Measurements from ENCODE around the gene PRKAA1.
"Not testable (repeated sequence)": the region's sequence is repeated elsewhere in the genome, so short reads cannot be mapped to it uniquely, and the experiment has no call there.

PRKAA1 gene

DNA sequence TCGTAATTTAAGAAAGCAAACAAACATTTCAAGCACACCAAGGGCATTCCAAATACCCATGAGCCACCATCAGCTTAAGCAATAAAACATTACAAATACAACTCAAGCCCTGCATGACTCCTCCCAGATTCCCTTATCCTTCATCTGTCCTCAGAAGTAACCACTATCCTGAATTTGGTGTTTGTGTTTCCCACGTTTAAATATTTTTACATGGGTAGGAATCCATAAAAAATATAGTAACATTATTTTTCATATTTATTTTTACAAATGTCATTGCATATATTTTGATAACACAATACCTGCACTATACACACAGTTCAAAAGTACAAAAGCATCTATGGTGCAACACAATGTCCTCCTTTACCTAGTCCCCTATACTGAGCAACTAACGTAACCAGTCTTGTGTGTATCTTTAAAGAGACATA is 6.4 kb downstream of the PRKAA1 start:
- Histone ChIP-seq H3K36me3 (replicated peaks; ENCODE audit: insufficient read depth, low read length) (no peaks in the 10 kb centered on the region), H2AFZ (ENCODE audit: low read length) (no peak overlapping the region), H3K79me2 (ENCODE audit: low read length) (peaks cover 96% of the 10 kb centered on the region), H4K20me1 (ENCODE audit: insufficient read depth, low read length) (peaks cover 5% of the 10 kb centered on the region; the same call in 1 of the 2 replicates), H3K4me2 (ENCODE audit: low read depth, low read length) (no peak overlapping the region), H3K9ac (ENCODE audit: low read length) (no peak overlapping the region), H3K9me2 (replicated peaks; ENCODE audit: insufficient read depth, low read length) (no peaks in the 10 kb centered on the region), H3K4me1 (ENCODE audit: low read length) (0 out of 2 replicates have a peak, but pooled peaks cover 4% of the 10 kb centered on the region), H3K27ac (ENCODE audit: low read length) (no peak overlapping the region), H3K9me3 (replicated peaks; ENCODE audit: insufficient read depth, low read length) (no peaks in the 10 kb centered on the region), H3F3A (ENCODE audit: insufficient read depth, low read length) (no peaks in the 10 kb centered on the region; the same call in 1 of the 2 replicates), H3K27me3 (replicated peaks; ENCODE audit: insufficient read depth, low read length) (no peaks in the 10 kb centered on the region), H3K4me3 (ENCODE audit: low read length) (no peak overlapping the region)
- no peak for DNase-seq
- TF ChIP-seq EZH2 (optimal IDR thresholded peaks at IDR 0.05; ENCODE audit: low read depth, low read length) (no peak), EZH2phosphoT487 (IDR thresholded peaks at IDR 0.05; ENCODE audit: low read length) (no peak)
- TF ChIP-seq, protein P1, sequence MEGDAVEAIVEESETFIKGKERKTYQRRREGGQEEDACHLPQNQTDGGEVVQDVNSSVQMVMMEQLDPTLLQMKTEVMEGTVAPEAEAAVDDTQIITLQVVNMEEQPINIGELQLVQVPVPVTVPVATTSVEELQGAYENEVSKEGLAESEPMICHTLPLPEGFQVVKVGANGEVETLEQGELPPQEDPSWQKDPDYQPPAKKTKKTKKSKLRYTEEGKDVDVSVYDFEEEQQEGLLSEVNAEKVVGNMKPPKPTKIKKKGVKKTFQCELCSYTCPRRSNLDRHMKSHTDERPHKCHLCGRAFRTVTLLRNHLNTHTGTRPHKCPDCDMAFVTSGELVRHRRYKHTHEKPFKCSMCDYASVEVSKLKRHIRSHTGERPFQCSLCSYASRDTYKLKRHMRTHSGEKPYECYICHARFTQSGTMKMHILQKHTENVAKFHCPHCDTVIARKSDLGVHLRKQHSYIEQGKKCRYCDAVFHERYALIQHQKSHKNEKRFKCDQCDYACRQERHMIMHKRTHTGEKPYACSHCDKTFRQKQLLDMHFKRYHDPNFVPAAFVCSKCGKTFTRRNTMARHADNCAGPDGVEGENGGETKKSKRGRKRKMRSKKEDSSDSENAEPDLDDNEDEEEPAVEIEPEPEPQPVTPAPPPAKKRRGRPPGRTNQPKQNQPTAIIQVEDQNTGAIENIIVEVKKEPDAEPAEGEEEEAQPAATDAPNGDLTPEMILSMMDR (IDR thresholded peaks at IDR 0.05; ENCODE audit: low read length) = no peak

DNA sequence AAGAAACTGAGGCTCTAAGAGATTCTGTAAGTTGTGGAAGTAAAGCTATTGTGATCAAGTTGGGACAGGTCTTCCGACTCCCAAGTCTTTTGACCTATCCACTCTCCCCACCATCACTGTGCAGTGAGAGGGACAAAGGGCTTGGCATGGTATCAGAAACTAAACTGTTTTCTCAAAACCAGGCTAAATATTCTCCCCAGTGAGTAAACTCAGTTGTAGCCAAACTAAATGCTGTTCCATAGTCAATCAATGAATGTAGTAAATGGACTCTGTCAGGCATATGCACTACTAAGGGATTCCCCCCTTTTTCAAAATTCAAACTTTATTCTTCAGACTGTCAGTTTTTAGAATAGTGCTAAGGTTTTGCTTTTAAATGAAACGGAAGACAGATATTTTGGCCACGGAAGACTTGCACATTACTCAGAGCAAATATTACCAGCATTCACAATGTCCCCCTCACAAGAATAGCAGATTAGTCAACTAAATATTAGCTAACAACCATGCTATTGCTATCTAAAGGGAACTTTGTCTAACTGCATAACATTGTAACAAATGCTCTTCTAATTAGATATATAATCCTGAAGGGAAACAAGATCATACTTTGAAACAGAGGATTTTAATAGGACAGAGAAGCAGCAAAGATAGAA is 7.1 kb downstream of the PRKAA1 start:
- Histone ChIP-seq H3K9me3 (replicated peaks; ENCODE audit: insufficient read depth, low read length) (no peaks in the 10 kb centered on the region), H3K36me3 (replicated peaks; ENCODE audit: insufficient read depth, low read length) (no peaks in the 10 kb centered on the region), H3K27me3 (replicated peaks; ENCODE audit: insufficient read depth, low read length) (no peaks in the 10 kb centered on the region), H3K79me2 (ENCODE audit: low read length) (peaks cover 96% of the 10 kb centered on the region), H3F3A (ENCODE audit: insufficient read depth, low read length) (no peaks in the 10 kb centered on the region; the same call in 1 of the 2 replicates), H2AFZ (ENCODE audit: low read length) (no peak overlapping the region), H3K4me3 (ENCODE audit: low read length) (no peak overlapping the region), H4K20me1 (ENCODE audit: insufficient read depth, low read length) (no peaks in the 10 kb centered on the region), H3K27ac (ENCODE audit: low read length) (no peak overlapping the region), H3K9ac (ENCODE audit: low read length) (no peak overlapping the region), H3K4me1 (ENCODE audit: low read length) (no peaks in the 10 kb centered on the region), H3K4me2 (ENCODE audit: low read depth, low read length) (no peak overlapping the region), H3K9me2 (replicated peaks; ENCODE audit: insufficient read depth, low read length) (no peaks in the 10 kb centered on the region)
- TF ChIP-seq, protein P1 (IDR thresholded peaks at IDR 0.05; ENCODE audit: low read length) = no peak
- no peak for TF ChIP-seq EZH2phosphoT487 (IDR thresholded peaks at IDR 0.05; ENCODE audit: low read length)
- DNase-seq = no peak

DNA sequence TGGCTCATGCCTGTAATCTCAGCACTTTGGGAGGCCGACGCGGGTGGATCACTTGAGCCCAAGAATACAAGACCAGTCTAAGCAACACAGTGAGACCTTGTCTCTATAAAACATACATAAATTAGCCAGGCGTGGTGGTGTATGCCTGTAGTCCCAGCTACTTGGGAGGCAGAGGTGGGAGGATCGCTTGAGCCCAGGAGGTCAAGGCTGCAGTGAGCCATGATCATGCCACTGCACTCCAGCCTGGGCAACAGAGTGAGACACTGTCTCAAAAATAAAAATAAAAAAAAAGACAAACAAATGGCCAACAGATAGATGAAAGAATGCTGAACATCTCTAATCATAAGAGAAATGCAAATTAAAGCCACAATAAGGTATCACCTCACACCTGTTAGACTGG is 9.2 kb downstream of the PRKAA1 start:
- not testable (repeated sequence) for H3K9me3 ChIP-seq (replicated peaks; ENCODE audit: insufficient read depth, low read length); H2AFZ ChIP-seq (ENCODE audit: low read length); H3K4me3 ChIP-seq (ENCODE audit: low read length); H3K9ac ChIP-seq (ENCODE audit: low read length); H3K36me3 ChIP-seq (replicated peaks; ENCODE audit: insufficient read depth, low read length); H3K4me2 ChIP-seq (ENCODE audit: low read depth, low read length); H3F3A ChIP-seq (ENCODE audit: insufficient read depth, low read length); H3K27ac ChIP-seq (ENCODE audit: low read length); H3K9me2 ChIP-seq (replicated peaks; ENCODE audit: insufficient read depth, low read length); H3K27me3 ChIP-seq (replicated peaks; ENCODE audit: insufficient read depth, low read length); H3K4me1 ChIP-seq (ENCODE audit: low read length); H4K20me1 ChIP-seq (ENCODE audit: insufficient read depth, low read length); DNase-seq
- peaks cover 96% of the 10 kb centered on the region for H3K79me2 ChIP-seq (ENCODE audit: low read length)

DNA sequence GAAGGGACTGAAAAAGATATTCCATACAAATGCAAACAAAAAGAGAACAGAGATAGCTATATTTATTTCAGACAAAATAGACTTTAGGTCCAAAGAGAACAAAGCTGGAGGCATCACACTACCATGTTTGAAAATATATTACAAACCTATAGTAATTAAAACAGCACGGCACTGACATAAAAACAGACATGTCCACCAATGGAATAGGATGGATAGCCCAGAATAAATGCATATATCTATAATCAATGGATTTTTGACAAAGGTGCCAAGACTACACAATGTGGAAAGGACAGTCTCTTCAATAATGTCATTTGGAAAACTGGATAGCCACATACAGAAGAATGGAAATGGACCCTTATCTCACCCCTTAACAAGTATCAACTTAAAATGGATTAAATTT is 10.2 kb downstream of the PRKAA1 start:
- no peaks in the 10 kb centered on the region; the same call in 1 of the 2 replicates for H3F3A ChIP-seq (ENCODE audit: insufficient read depth, low read length)
- no peaks in the 10 kb centered on the region for H3K4me1 ChIP-seq (ENCODE audit: low read length)
- H3K9ac ChIP-seq (ENCODE audit: low read length) = no peak overlapping the region
- no peak overlapping the region for H3K4me3 ChIP-seq (ENCODE audit: low read length)
- TF ChIP-seq EZH2 (optimal IDR thresholded peaks at IDR 0.05; ENCODE audit: low read depth, low read length) (no peak), EZH2phosphoT487 (IDR thresholded peaks at IDR 0.05; ENCODE audit: low read length) (no peak)
- no peak for DNase-seq
- H3K9me2 ChIP-seq (replicated peaks; ENCODE audit: insufficient read depth, low read length) = no peaks in the 10 kb centered on the region
- no peaks in the 10 kb centered on the region for H3K27me3 ChIP-seq (replicated peaks; ENCODE audit: insufficient read depth, low read length)
- no peak overlapping the region for H2AFZ ChIP-seq (ENCODE audit: low read length)
- no peaks in the 10 kb centered on the region for H4K20me1 ChIP-seq (ENCODE audit: insufficient read depth, low read length)
- H3K9me3 ChIP-seq (replicated peaks; ENCODE audit: insufficient read depth, low read length) = no peaks in the 10 kb centered on the region
- H3K4me2 ChIP-seq (ENCODE audit: low read depth, low read length) = no peak overlapping the region
- H3K79me2 ChIP-seq (ENCODE audit: low read length) = peaks cover 95% of the 10 kb centered on the region
- H3K36me3 ChIP-seq (replicated peaks; ENCODE audit: insufficient read depth, low read length) = no peaks in the 10 kb centered on the region
- H3K27ac ChIP-seq (ENCODE audit: low read length) = no peak overlapping the region

DNA sequence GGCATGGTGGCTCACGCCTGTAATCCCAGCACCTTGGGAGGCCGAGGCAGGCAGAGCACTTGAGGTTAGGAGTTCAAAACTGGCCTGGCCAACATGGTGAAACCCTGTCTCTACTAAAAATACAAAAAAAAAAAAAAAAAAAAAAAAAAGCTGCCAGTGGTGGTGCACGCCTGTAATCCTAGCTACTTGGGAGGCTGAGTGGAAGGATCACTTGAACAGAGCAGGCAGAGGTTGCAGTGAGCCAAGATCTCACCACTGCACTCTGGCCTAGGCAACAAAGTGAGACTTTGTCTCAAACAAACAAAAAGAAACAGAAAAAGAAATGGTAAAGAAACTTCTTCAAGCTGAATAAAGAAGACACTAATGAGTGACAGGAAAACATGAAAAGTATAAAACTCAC is 11.5 kb downstream of the PRKAA1 start:
- H3K27ac ChIP-seq (ENCODE audit: low read length); H3K27me3 ChIP-seq (replicated peaks; ENCODE audit: insufficient read depth, low read length); H3F3A ChIP-seq (ENCODE audit: insufficient read depth, low read length); H3K4me2 ChIP-seq (ENCODE audit: low read depth, low read length); H3K4me3 ChIP-seq (ENCODE audit: low read length); H3K4me1 ChIP-seq (ENCODE audit: low read length); H4K20me1 ChIP-seq (ENCODE audit: insufficient read depth, low read length); H3K36me3 ChIP-seq (replicated peaks; ENCODE audit: insufficient read depth, low read length); H3K9me3 ChIP-seq (replicated peaks; ENCODE audit: insufficient read depth, low read length); H2AFZ ChIP-seq (ENCODE audit: low read length); H3K9me2 ChIP-seq (replicated peaks; ENCODE audit: insufficient read depth, low read length); DNase-seq; H3K9ac ChIP-seq (ENCODE audit: low read length): not testable (repeated sequence)
- H3K79me2 ChIP-seq (ENCODE audit: low read length) = peaks cover 95% of the 10 kb centered on the region

Measured in MM.1S (cell line).